HG03060 (cell line): Measurements from ENCODE around the gene RFC2.
A peak's percentile ranks its signal among the peaks of the same experiment; 100 is the strongest.

ENCODE experiments used
- ATAC-seq: cut with Tn5 transposase; IDR thresholded peaks from one replicate; pipeline ENCODE4 v1.9.1; 2021; ENCODE audit warnings: low read depth, moderate number of reproducible peaks; ENCODE audit not compliant: unreplicated experiment

RFC2 gene

DNA sequence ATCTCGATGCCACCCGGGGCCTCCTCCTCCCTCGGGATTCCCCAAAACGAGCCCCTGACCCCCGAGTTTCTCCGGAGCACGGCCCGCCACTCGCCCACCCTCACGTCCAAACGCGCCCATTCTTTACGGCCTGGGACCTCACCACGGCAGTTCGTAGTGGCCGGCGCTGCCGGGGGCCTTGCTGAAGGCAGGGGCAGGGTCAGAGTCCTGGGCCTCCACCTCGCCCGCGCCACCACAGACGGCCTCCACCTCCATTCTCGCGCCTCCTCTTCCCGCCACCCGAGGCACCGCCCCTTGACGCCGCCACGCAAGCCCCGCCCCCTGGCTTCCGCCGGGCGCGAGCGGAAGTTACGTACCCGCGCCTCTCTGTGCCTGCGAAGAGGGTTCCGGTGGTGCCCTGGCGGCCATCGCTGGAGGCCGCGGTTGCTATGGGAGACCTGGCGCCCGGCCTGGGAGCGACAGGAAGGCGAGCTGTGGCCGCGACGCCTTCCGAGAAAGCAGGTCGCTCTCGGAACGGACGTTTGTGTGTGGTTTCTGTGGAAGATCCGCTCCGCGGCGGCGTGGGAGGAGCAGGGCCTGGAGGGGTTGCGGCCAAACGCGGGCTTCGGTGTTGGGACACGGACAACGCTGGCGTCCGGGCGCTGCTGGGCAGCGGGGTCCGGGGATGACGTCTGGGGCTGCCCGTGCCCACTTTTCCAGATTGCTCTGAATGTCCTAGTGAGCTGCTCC is at the start of gene RFC2:
Gene RFC2 (minus strand): TSS at position 271 of the 729 bp plus-strand sequence. CDS start 16 bp downstream, at position 255.
- peak; percentile 78 for ATAC-seq

DNA sequence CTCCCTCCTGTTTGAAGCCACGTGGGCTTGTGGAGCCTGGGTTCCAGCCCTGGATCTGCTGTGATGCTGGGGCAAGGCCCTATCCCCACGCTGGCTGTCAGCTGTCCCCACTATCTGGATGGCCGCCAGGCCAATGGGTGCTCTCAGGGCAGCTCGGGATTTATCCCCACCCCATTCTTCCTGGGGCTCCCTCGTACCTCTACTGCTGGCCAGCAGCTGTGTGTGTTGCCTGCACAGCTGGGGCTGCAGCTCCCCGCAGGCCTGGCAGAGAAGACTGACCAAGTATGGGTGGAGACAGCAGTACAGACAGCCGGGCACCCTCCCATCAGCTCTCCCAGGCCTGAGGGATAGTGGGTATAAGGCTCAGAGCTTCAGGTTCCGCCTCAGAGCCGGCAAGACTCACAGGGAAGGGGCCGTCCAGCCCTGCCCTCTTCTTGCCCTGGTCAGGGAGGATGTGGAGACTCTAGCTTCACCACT is 48.6 kb upstream of the RFC2 start:
- no peak for ATAC-seq

DNA sequence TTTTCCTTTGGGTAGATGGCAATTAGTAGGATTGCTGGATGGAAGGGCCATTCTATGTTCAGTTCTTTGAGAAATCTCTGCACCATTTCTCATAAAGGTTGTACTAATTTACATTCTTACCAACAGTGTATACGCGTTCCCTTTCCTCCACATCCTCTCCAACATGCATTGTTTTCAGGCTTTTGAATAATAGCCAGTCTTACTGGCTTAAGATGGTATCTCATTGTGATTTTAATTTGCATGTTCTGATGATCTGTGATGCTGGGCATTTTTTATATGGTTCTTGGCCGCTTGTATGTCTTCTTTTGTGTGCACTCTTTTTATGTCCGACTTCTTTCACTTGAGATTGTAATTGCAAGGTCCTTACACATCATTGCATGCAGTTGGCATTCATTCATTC is 46.7 kb upstream of the RFC2 start:
- ATAC-seq = no peak

DNA sequence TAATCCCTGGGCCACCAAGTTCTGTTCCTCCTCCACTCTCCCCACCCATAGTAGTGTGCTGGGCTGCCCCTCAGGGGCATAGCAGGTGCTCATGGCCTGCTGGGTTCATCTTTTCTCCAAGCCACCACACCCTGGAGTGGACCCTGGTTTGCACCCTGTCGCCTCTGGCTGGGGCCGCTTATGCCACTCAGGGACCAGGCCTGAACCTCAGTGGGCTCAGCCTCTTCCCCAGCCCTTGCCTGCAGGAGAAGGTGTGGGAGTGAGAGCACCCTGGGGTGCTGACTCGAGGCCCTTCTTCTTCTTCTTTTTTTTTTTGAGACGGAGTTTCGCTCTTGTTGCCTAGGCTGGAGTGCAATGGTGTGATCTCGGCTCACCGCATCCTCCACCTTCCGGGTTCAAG is 45.2 kb upstream of the RFC2 start:
- ATAC-seq = no peak

DNA sequence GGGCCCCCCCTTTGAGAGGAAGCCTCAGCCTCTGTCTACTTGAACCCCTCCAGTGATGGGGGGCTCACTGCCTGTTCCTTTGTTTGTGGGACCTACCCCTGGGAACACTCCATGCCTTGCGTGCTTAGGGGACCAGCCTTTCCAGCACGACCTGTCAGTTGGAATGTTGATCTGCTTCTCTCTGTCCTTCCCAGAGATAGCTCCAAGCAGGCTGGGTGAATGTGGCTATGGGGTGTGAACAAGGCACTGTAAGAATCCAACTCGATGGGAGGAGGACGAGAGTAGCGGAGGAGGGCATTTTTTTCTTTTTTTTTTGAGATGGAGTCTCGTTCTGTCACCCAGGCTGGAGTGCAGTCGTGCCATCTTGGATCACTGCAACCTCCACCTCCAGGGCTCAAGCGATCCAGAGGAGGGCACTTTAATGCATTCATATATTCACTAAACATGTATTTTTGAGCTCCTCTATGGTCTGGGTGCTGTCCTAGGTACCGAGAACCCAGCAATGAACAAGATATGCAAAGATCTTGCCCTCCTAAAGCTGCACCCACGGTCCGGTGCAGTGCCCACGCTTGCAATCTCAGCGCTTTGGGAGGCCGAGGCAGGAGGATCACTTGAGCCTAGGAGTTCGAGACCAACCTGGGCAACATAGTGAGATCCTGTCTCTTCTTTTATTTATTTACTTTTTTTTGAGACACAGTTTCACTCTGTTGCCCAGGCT is 43.5 kb upstream of the RFC2 start:
- ATAC-seq = no peak

DNA sequence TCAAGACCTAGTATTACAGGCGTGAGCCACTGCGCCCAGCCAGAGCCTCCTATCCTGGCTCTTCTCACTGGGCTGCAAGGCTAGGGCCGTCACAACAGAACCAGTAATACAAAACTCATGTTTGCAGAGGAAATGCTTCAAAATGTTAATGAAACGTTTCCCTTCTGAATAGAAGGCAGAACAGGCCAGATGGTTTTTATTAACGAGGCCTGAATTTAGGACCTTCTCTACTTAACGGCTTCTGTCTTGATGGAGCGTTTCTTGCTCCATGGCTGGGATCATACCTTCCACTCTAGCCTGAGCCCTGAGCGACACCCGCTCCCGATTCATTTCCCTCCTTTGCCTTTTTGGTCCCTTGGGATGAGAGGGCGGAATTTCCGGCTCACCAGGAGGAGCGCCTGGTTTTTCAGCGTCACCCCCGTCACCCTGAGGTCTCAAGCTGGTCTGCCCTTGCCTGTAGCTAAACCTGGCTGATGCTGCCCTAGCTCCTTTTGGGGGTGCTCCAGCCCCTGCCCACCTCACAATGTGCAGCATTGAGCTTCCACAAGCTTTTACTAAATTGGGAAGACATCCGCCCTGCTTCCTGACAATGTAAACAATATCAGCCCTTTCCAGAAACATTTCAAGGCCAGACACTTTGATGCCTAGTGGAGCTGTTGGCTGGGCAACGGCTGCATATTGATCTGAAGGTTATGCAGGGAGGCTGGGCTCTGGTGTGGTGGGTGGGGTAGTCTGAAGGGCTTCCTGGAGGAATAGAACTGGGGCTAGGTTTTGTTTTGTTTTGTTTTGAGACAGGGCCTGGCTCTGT is 40.2 kb upstream of the RFC2 start:
- ATAC-seq = no peak

DNA sequence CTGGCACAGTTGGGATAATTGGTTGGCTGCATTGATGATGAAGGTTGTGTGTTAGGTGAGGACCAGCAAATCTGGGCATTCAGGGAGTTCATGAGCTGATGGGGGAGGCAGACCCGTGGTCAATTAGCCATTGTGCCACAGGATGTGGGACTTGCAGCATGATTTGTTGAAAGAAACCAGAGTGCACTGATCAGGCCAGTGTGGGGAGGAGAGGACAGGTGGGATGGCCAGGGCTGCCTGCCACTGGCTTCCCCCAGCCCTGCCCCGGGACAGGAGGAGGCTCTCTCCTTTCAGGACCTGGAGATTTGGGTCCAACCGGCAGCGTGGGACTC is 39.3 kb upstream of the RFC2 start:
- no peak for ATAC-seq

DNA sequence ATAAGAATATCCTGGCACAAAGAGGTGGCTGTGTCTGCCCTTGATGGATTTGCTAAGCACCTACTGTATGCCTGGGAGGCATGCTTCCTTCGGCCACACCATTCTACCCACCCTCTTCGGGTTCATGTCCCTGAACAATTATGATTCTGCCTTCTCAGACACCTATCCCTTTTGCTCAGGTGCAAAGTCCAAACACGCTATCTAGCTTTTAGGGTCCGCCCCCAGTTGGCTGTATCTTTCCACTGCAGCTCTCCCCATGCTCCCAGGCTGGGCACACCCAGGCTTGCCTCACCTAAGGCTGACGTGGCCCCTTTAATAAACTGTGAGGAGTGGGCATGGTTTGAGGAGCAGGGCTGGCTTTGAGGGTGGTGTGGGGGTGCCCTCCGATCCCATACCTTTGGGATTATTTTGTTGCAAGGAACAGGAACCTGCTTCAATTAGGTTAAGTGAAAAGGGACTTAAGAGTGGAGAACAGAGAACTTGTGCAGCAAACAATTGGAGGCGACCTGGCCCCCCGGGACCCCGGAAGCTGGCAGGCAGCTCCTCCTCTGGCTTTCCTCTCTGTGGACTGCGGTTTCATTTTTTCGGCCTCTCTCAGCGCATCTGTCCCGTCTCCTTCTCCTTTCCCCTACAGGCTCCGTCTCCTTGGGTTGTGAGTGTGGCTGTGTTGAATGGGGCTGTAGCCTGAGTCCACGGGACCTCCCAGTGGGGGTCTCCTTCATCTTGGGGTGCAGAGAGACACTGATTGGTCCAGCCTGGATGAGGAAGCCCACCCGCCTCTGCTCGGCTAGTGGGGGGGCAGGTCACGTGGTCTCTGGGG is 38.8 kb upstream of the RFC2 start:
- ATAC-seq = no peak

DNA sequence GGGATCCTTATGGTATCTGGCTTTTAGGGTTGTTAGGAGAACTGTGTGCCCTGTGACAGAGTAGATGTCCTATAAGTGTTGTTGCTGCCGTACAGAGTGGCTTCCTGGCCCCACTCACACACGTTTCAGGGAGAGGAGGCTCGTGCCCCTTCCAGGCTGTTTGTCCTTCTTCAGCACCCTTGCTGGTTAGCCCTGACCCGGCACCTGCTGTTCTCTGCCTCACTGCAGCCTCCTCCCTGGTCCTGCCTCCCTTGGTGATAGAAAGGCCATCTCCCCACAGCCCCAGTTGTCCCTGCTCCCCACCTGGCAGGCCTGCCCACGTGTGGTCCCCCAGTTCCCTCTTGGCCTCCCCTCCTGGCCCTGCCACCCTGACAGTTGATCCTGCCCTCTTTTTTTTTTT is 37.3 kb upstream of the RFC2 start:
- ATAC-seq = no peak

DNA sequence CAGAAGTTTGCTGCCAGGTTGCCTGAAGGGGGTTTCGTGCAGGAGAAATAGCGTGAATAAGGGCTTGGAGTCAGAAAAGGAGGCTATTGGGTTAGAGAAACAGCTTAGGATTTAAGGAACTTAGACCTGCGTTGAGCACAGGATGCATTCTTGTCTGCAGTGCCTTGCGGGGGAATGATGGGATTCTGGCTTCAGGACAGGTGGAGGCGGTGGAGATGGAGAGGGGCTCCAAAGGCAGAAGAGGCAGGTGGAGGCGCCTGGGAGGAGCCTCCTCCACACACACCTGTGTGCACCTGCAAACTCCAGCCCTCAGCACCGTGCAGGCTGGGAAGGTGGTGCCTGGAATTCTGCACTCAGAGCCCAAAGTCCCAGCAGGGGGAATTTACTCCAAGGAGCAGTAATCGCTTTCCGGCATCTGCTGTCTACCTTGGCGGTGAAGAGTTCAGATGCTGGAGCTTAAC is 36.8 kb upstream of the RFC2 start:
- ATAC-seq = no peak

DNA sequence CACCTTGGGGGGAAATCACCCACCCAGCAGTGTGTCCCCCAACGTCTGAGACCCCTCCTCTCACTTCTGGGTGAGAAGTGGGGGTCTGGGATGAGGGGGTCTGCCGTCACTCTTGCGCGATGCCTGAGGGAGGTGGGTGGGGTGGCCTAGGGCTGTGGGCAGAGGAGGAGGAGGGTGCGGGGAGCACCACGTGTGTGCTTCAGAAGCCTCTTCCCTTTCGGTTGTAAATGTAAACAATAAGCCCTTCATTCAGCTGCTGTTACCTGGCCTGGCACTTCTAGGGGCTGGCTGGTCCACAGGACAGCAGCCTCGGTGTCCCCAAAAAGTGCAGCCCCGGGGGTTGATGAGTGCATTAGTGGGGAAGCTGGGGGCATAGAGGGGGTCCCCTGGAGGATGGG is 36.4 kb upstream of the RFC2 start:
- no peak for ATAC-seq

DNA sequence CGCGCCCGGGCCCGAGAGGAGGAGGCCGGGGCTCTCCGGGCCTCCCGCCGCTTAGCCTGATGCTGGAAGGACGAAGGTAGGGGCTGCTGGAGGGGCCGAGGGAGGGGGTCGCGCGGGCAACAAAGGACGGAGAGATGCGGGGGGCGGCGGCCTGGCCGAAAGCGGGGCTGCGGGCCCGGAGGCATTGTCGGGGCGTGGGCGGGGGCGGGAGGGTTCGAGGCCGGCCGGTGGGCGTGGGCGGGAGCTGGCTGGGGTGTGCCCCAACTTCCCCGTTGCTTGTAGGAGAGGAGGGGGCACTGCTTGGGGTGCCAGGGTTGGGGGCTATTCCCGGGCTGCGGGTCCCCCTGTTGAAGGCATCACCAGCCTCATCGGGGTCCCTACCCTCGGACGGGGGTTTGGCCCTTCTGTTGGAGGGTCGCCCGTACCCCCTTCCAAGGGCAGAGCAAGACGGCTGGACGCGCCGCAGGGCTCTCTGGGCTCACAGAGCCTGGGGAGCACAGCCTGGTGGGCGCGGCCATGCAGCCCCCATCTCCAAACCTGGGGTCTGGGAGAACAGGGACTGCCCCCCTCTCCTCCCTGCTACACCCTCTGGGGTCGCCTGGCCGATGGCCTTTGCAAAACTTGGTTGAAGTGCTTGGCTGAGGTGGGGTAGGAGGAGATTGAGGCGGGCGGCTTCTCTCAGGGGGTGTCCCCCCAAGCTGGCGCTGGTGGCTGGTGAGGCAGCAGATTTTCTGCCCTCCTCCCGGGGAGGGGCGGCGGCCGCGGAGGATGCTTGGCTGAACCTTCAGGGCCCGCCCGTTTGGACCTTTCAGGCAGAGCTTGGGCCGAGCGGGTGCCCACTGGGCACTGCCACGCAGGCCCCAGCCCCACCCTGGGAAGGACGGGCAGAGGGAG is 35.7 kb upstream of the RFC2 start:
- ATAC-seq = no peak

DNA sequence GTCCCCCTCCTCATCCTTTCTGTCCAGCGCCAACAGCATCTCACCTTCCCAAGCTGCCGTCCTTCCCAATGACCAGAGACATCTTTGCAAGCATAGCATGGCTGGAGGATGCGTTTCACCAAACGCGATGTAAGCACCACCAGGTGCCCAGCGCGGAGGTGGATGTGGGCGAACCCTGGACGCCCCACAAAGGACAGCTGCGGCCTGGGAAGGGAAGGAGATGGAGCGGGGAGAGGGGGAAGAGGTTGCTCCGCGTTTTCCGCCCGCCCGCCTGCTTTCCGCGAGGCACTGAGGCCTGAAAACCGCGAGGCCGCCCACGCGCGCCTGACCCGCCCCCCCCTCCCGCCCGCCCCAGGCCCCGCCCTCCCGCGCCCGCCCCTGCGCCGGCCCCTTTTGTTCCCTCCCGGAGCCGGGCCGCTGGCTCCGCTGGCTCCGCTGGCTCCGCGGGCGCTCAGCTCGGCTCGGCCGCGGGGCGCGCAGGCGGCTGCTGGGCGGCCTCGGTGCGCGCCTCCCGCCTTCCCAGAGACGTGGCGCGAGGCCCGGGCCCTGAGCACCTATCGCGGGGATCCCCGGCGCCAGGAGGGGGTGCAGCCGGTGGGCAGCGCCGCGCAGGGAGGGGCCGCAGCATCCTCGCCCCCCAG is 34.9 kb upstream of the RFC2 start, which contains the start of gene CLIP2:
Gene CLIP2 (plus strand): TSS at position 390 of the 641 bp plus-strand sequence. CDS start 28,140 bp downstream, outside the sequence.
- ATAC-seq = no peak

DNA sequence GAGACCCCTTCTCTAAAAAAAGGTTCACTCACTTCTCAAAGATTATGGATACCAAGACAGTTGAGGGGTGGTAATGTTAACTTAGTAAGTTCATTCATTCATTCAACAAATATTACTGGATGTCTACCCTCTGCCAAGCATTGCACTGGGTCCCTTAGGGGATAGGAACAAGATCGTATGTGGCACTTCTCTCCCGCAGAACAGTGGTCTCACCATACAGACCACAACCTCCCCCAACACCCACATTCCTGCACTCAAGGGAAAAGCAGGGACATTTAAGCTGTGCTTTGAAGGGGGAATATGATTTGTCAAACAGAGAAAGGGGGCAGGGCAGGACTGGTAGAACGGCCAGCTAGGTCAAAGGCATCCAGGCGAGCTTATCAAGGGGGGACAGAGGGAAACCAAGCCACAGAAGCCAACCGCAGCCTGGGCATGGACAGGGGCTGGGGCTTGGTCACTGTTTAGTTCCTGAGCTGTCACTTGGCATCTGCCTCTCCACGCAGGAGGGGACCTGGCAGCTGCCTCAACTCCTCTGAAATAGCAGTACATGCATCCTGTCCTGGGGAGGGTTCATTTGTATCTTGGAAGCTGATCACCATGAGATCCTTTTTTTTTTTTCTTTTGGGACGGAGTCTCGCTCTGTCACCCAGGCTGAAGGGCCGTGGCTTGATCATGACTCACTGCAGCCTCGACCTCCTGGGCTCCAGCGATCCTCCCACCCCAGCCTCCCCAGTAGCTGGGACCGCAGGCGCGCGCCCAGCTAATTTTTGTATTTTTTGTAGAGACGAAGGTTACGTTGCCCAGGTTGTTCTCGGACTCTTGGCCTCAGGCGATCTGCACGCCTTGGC is 34.1 kb upstream of the RFC2 start:
- ATAC-seq = no peak

DNA sequence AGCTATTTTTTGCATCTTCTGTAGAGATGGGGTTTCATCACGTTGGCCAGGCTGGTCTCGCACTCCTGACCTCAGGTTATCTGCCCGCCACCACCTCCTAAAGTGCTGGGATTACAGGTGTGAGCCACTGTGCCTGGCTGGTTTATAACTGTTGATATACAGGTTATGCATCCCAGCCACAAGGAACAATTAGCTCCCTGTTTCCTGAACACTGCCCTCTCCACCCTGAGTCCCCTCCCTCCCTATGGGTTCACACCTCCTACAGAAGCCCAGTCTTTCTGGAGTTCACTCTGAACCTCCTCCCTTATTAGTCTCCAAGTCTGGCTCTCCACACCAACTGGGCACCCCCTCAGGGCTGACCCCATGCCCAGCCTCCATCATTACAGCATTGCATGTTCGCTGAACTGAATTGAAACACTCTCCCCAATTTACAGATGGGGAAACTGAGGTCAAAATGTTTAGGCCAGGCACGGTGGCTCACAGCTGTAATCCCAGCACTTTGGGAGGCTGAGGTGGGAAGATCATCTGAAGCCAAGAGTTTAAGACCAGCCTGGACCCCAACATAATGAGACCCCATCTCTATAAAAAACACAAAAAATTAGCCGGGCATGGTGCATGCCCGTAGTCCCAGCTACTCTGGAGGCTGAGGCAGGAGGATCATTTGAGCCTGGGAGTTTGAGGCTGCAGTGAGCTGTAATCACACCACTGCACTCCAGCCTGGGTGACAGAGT is 33.3 kb upstream of the RFC2 start:
- no peak for ATAC-seq

DNA sequence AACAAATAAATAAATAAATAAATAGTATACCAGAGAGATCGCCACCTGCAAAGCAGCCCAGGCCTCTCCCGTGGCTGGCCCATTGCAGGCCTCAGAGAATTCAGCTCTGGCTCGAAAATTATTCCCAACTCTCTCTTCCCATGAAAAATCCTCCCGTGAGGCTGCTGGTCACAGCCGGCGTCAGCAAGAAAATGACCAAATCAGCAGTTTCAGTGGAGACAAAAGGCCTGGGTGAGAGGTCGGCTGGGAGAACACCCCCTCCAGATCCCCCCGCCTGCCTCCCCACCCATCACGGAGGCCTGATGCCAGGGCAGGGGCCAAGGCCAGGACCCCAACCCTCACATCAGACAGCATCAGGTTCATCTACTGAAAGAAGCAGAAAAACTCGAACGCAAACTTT is 31.9 kb upstream of the RFC2 start:
- ATAC-seq = no peak

DNA sequence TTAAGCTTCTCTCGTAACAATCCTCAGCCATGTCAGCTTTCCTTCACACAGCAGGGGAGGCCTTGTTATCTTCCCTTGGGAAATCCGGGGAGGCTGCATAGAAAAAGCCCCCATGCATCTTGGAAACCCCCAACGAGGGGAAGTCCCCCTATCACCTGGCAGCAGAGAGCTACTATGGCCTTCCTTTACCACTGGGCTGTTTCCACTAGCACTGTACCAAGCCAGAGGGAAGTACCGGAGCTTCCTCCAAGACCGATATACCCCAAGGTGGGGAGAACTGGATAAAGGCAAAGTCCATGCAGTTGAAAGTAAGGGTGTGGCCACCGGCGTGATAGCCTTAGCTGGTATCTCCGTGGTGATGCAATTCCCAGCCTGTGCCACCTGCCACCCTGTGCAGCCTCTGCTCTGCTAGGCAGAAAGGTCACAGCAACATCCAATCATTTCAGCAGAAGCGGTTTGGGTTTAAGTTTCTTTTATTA is 30.6 kb upstream of the RFC2 start:
- no peak for ATAC-seq
